Lung (tissue), 12 donors: Measurements from ENCODE around the gene LIPG. TPM values are rescaled to one million over a fixed set of nuclear protein-coding genes. Genes with fewer than 3 reads are reported as not detected.

Experiments
- ATAC-seq: fragments of 200-7000 bp; cut with Tn5 transposase; one replicate; pipeline ENCODE4 v1.9.1; 2020; ENCODE audit warnings: moderate number of reproducible peaks; ENCODE audit not compliant: insufficient read depth, low FRiP score
- DNase-seq, 3 donors: peaks; one replicate each; pipeline ENCODE4 v3.0.0-alpha.2; 2013 to 2017
- H3K27ac ChIP-seq, 2 donors: one replicate each; pipeline ENCODE4 v1.5.1; 2013; ENCODE audit warnings: mild to moderate bottlenecking in 2 of 2, moderate library complexity in 2 of 2, control low read depth in 1 of 2, inconsistent platforms in 1 of 2, low read depth in 1 of 2, low read length in 1 of 2
- H3K27me3 ChIP-seq, 3 donors: one replicate each; pipeline ENCODE4 v1.5.1; 2013; ENCODE audit warnings: low read length in 2 of 3; ENCODE audit not compliant: control insufficient read depth in 3 of 3, insufficient read depth in 3 of 3
- H3K36me3 ChIP-seq, 4 donors: one replicate each; pipeline ENCODE4 v1.5.1; 2013; ENCODE audit warnings: low read length in 4 of 4, mild to moderate bottlenecking in 1 of 4, moderate library complexity in 1 of 4; ENCODE audit not compliant: control insufficient read depth in 4 of 4, insufficient read depth in 4 of 4
- H3K4me1 ChIP-seq, 5 donors: one replicate each; pipeline ENCODE4 v1.5.1; 2013; ENCODE audit warnings: low read length in 5 of 5, mild to moderate bottlenecking in 2 of 5, moderate library complexity in 1 of 5; ENCODE audit not compliant: control insufficient read depth in 5 of 5, insufficient read depth in 5 of 5
- H3K4me3 ChIP-seq: one replicate; pipeline ENCODE4 v1.5.1; 2013; ENCODE audit warnings: mild to moderate bottlenecking, control low read depth, moderate library complexity
- H3K9ac ChIP-seq, 2 donors: one replicate each; pipeline ENCODE4 v1.5.1; 2013; ENCODE audit warnings: low read length in 2 of 2, control low read depth in 1 of 2; ENCODE audit not compliant: insufficient read depth in 1 of 2
- H3K9me3 ChIP-seq, 4 donors: one replicate each; pipeline ENCODE4 v1.5.1; 2013; ENCODE audit warnings: low read length in 3 of 4, mild to moderate bottlenecking in 1 of 4, moderate library complexity in 1 of 4; ENCODE audit not compliant: control insufficient read depth in 4 of 4, insufficient read depth in 3 of 4
- WGBS, 2 donors: extraction: QIAGEN DNeasy Blood & Tissue Kit; methylation state at CpG; one replicate each; pipeline ENCODE4 v1.1.7; 2013; 5-methylcytosine and 5-hydroxymethylcytosine counted together
- polyA plus RNA-seq, 2 donors: library from polyadenylated mRNA; stranded (reverse); fragments of 200-250 nt; gene quantifications; one replicate each; pipeline ENCODE4 v1.2.1, GENCODE V29; 2013
- total RNA-seq, 2 donors: library from RNA; depleted of rRNA in 1 of 2; stranded (reverse); fragments of >200 nt in 1 of 2; gene quantifications; one replicate each; pipeline ENCODE4 v1.2.1, GENCODE V29; 2014 to 2021
- TF ChIP-seq, protein P1 (sequence below): IDR thresholded peaks from 2 replicates; pipeline ENCODE4 v1.5.1; 2012; ENCODE audit warnings: mild to moderate bottlenecking; ENCODE audit errors: control extremely low read depth, extremely low read depth
- donor health status: control.
- donor health status: control.
- donor health status: Bipolar disorder and iron deficiency.
- donor health status: healthy.
- donor health status: DM: yes; HTN: yes; CAD: no.

The LIPG gene
- total and polyA plus RNA-seq, 4 donors = 3.7 to 93.9 (median 9.7) TPM

GRCh38 chr18:49638209-49638785, 76.4 kb downstream of the LIPG start:
- H3K36me3 ChIP-seq = no peaks in the 10 kb centered on the region
- no peak overlapping the region for H3K4me3 ChIP-seq
- H3K27ac ChIP-seq = no peak overlapping the region
- peaks cover 0 to 10% (median 0%) of the 10 kb centered on the region in 5 donors for H3K4me1 ChIP-seq
- 66% methylated on average over 4 of the region's 4 CpGs for WGBS, 2 donors
- no peak for ATAC-seq
- H3K9ac ChIP-seq = no peak overlapping the region
- TF ChIP-seq, protein P1, sequence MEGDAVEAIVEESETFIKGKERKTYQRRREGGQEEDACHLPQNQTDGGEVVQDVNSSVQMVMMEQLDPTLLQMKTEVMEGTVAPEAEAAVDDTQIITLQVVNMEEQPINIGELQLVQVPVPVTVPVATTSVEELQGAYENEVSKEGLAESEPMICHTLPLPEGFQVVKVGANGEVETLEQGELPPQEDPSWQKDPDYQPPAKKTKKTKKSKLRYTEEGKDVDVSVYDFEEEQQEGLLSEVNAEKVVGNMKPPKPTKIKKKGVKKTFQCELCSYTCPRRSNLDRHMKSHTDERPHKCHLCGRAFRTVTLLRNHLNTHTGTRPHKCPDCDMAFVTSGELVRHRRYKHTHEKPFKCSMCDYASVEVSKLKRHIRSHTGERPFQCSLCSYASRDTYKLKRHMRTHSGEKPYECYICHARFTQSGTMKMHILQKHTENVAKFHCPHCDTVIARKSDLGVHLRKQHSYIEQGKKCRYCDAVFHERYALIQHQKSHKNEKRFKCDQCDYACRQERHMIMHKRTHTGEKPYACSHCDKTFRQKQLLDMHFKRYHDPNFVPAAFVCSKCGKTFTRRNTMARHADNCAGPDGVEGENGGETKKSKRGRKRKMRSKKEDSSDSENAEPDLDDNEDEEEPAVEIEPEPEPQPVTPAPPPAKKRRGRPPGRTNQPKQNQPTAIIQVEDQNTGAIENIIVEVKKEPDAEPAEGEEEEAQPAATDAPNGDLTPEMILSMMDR = no peak
- H3K27me3 ChIP-seq = no peaks in the 10 kb centered on the region
- no peaks in the 10 kb centered on the region for H3K9me3 ChIP-seq
- DNase-seq = no peak

DNA sequence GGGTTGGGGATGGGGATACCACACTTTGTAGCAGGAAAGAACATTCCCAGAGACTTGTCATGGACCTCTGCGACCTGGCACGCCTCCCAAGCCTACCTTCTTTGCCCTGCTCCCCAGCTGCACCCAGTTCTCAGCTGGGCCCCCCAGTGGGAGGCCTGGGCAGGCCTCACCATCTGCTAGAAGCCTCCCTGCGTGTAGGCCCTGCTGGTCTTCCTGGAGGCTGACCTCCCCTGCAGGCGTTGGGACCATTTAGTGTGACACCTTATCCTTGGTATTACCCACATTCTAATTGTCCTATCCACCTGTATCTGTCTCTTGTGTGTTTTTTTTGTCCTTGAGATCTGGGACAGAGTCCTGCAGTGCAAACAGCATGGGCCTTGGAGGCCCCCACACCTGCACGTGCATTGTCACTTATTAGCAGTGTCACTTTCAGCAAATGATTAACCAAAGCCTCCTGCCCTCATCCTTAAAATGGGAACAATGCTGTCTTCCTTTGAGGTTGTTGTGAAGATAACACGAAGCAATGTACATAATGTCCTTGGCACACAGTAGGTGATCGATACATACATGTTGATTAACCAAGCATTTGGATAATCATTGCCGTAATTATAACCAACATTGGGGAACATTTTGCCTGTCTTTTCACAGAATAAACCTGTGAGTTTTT, 77.2 kb downstream of the LIPG start:
- ATAC-seq (no peak), DNase-seq (no peak)
- 91 to 93% methylated on average over 8 of the region's 8 CpGs for WGBS, 2 donors
- peaks cover 0 to 10% (median 0%) of the 10 kb centered on the region in 5 donors for H3K4me1 ChIP-seq
- H3K27ac ChIP-seq = no peak overlapping the region
- H3K9ac ChIP-seq = no peak overlapping the region
- no peak overlapping the region for H3K4me3 ChIP-seq
- no peaks in the 10 kb centered on the region for H3K27me3 ChIP-seq
- H3K36me3 ChIP-seq = no peaks in the 10 kb centered on the region
- no peaks in the 10 kb centered on the region for H3K9me3 ChIP-seq
- TF ChIP-seq, protein P1 = no peak

- peak in 2 of 3 donors; percentile 13 to 48 for DNase-seq
- Histone ChIP-seq H3K4me1 (peaks cover 0 to 10% (median 1%) of the 10 kb centered on the region in 5 donors), H3K36me3 (no peaks in the 10 kb centered on the region), H3K4me3 (no peak overlapping the region), H3K9me3 (no peaks in the 10 kb centered on the region), H3K27me3 (no peaks in the 10 kb centered on the region), H3K9ac (no peak overlapping the region), H3K27ac (no peak overlapping the region)
- ATAC-seq = peak; percentile 47
- WGBS, 2 donors = 77 to 81% methylated on average over 13 of the region's 13 CpGs
- TF ChIP-seq, protein P1 = no peak
These were observed 78.0 kb downstream of the LIPG start for GRCh38 chr18:49639643-49640391.
